Naive thymus-derived CD4-positive, alpha-beta T cell (primary cell): Measurements from ENCODE around the gene NXN. TPM values are rescaled to one million over a fixed set of nuclear protein-coding genes. Genes with fewer than 3 reads are reported as not detected.
"Not testable (repeated sequence)": the region's sequence is repeated elsewhere in the genome, so short reads cannot be mapped to it uniquely, and the experiment has no call there.

ENCODE experiments used
- ATAC-seq: fragments of 150-1000 bp; cut with Tn5 transposase; 2 replicates; pipeline ENCODE4 v1.10.0; 2021; ENCODE audit warnings: mild to moderate bottlenecking, moderate library complexity
- CTCF ChIA-PET: fragments of 350-600 bp; sonication (Branson Sonifier 250); formaldehyde crosslinking; loops from one replicate; lab custom pipeline; 2021; ENCODE audit warnings: antibody characterized with exemption; lab: Charles Lee
- POLR2A ChIA-PET: fragments of 350-600 bp; sonication (Branson Sonifier 250); formaldehyde crosslinking; loops from one replicate; lab custom pipeline; 2021; ENCODE audit warnings: antibody characterized with exemption, inconsistent platforms; lab: Charles Lee
- DNase-seq, 9 donors: peaks; one replicate each; pipeline versions ENCODE4 v3.0.0 to v3.0.0-alpha.2; 2020 to 2022; ENCODE audit warnings: mixed read lengths in 1 of 9
- H3K27ac ChIP-seq: one replicate; pipeline ENCODE4 v1.7.0; 2013; ENCODE audit warnings: mild to moderate bottlenecking, low read depth, low read length, moderate library complexity
- H3K27me3 ChIP-seq, 2 donors: one replicate each; pipeline ENCODE4 v1.7.0; 2013; ENCODE audit warnings: low read length in 2 of 2, mild to moderate bottlenecking in 2 of 2, moderate library complexity in 2 of 2; ENCODE audit not compliant: control insufficient read depth in 2 of 2, insufficient read depth in 2 of 2
- H3K36me3 ChIP-seq, 3 experiments: 1 replicate in 2 of 3; 2 replicates in 1 of 3; pipeline ENCODE4 v1.7.0; 2013; ENCODE audit warnings: low read length in 3 of 3, mild to moderate bottlenecking in 3 of 3, moderate library complexity in 1 of 3; ENCODE audit not compliant: insufficient read depth in 3 of 3, control insufficient read depth in 2 of 3
- H3K4me1 ChIP-seq, 2 donors: one replicate each; pipeline ENCODE4 v1.7.0; 2013; ENCODE audit warnings: low read length in 2 of 2, mild to moderate bottlenecking in 2 of 2, moderate library complexity in 1 of 2; ENCODE audit not compliant: control insufficient read depth in 2 of 2, insufficient read depth in 2 of 2
- H3K4me3 ChIP-seq: 2 replicates; pipeline ENCODE4 v1.7.0; 2013; ENCODE audit warnings: mild to moderate bottlenecking, low read length
- H3K9me3 ChIP-seq, 3 experiments: 1 replicate in 2 of 3; 2 replicates in 1 of 3; pipeline ENCODE4 v1.7.0; 2013; ENCODE audit warnings: low read length in 3 of 3; ENCODE audit not compliant: control insufficient read depth in 2 of 3
- H3K27ac Mint-ChIP-seq, 9 donors: one replicate each; pipeline ENCODE4 v1.8.0; 2020 to 2022; ENCODE audit warnings: mixed read lengths in 9 of 9, mild to moderate bottlenecking in 8 of 9, moderate library complexity in 5 of 9, inconsistent platforms in 2 of 9
- H3K27me3 Mint-ChIP-seq, 5 donors: one replicate each; pipeline ENCODE4 v1.8.0; 2021 to 2022; ENCODE audit warnings: mixed read lengths in 5 of 5, mild to moderate bottlenecking in 1 of 5
- H3K36me3 Mint-ChIP-seq, 5 donors: one replicate each; pipeline ENCODE4 v1.8.0; 2020 to 2022; ENCODE audit warnings: mixed read lengths in 5 of 5, mild to moderate bottlenecking in 3 of 5, inconsistent platforms in 1 of 5
- H3K4me1 Mint-ChIP-seq, 7 donors: one replicate each; pipeline ENCODE4 v1.8.0; 2020 to 2022; ENCODE audit warnings: mixed read lengths in 7 of 7, mild to moderate bottlenecking in 3 of 7, inconsistent platforms in 1 of 7
- H3K4me3 Mint-ChIP-seq, 10 donors: one replicate each; pipeline ENCODE4 v1.8.0; 2020 to 2022; ENCODE audit warnings: mild to moderate bottlenecking in 10 of 10, mixed read lengths in 10 of 10, moderate library complexity in 6 of 10, inconsistent platforms in 2 of 10
- H3K9me3 Mint-ChIP-seq, 11 donors: one replicate each; pipeline ENCODE4 v1.8.0; 2020 to 2022; ENCODE audit warnings: mixed read lengths in 11 of 11, mild to moderate bottlenecking in 4 of 11, inconsistent platforms in 1 of 11, moderate library complexity in 1 of 11
- intact Hi-C, 2 donors: fragments of 100-400 bp; cut with micrococcal nuclease; formaldehyde crosslinking; loops; one replicate each; pipeline ENCODE4 v1.15.1; 2023
- polyA plus RNA-seq, 2 donors: library from polyadenylated mRNA; unstranded; fragments of 300-500 nt; fragmentation: Illumina TruSeq; gene quantifications; one replicate each; pipeline ENCODE4 v1.2.3, GENCODE V29; 2021
- total RNA-seq, 6 experiments: library from RNA in 5 of 6; stranded (reverse) in 5 of 6; gene quantifications; 1 replicate in 5 of 6; 2 replicates in 1 of 6; pipeline ENCODE4 v1.2.3 and lab custom pipeline; 2021 to 2026

NXN gene
- total and polyA plus RNA-seq, 7 experiments from 2014 or later, result 0.10 to 0.84 (median 0.30) TPM; not detected in 2

DNA sequence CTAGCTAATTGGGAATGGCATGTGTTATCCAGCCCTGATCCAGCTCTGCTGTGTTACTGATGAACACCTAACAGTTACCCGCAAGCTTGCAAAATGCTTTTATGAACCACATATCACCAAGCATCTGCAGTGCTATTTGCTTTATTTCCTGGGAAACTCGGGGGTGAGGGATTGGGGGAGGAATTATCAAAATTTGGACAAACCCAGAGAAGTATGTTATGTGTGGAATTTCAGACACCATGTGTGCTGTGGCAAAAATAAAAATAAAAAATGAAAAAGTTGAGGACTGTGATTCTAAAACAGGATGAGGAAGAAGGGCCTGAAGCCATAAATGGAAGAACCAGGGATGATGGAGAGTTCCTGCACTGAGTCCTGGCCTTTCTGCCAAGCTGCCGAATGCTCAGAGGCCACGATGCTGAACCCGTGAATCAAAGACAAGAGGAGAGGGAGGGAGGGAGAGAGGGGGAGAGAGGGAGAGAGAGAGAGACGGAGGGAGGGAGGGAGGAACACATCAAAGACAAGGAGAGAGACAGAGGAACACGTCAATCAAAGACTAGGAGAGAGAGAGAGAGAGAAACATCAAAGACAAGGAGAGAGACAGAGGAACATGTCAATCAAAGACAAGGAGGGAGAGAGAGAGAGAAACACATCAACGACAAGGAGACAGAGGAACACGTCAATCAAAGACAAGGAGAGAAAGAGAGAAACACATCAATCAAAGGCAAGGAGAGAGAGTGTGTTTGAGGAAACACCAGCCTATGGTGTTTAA lies 107.6 kb downstream of the NXN start:
- Mint-ChIP-seq H3K36me3 (peaks cover 0 to 5% (median 0%) of the 10 kb centered on the region in 5 donors), H3K9me3 (peaks cover 0 to 9% (median 5%) of the 10 kb centered on the region in 11 donors), H3K27ac (peak overlapping the region in 7 of 9 donors; percentile 5 to 87 (median 52)), H3K4me1 (peaks cover 6 to 19% (median 11%) of the 10 kb centered on the region in 7 donors), H3K4me3 (peak overlapping the region in 4 of 10 donors; percentile 14 to 53 (median 25)), H3K27me3 (peaks cover 5 to 29% (median 10%) of the 10 kb centered on the region in 5 donors)
- intact Hi-C loops, result no loop called here
- Histone ChIP-seq H3K36me3 (no peaks in the 10 kb centered on the region), H3K27ac (no peak overlapping the region), H3K9me3 (no peaks in the 10 kb centered on the region), H3K4me1 (no peaks in the 10 kb centered on the region), H3K27me3 (no peaks in the 10 kb centered on the region), H3K4me3 (no peak overlapping the region)
- peak in 5 of 9 donors; percentile 6 to 29 (median 18) for DNase-seq
- ChIA-PET POLR2A (no interaction called here), CTCF (no interaction called here)
- peak; percentile 38 for ATAC-seq

DNA sequence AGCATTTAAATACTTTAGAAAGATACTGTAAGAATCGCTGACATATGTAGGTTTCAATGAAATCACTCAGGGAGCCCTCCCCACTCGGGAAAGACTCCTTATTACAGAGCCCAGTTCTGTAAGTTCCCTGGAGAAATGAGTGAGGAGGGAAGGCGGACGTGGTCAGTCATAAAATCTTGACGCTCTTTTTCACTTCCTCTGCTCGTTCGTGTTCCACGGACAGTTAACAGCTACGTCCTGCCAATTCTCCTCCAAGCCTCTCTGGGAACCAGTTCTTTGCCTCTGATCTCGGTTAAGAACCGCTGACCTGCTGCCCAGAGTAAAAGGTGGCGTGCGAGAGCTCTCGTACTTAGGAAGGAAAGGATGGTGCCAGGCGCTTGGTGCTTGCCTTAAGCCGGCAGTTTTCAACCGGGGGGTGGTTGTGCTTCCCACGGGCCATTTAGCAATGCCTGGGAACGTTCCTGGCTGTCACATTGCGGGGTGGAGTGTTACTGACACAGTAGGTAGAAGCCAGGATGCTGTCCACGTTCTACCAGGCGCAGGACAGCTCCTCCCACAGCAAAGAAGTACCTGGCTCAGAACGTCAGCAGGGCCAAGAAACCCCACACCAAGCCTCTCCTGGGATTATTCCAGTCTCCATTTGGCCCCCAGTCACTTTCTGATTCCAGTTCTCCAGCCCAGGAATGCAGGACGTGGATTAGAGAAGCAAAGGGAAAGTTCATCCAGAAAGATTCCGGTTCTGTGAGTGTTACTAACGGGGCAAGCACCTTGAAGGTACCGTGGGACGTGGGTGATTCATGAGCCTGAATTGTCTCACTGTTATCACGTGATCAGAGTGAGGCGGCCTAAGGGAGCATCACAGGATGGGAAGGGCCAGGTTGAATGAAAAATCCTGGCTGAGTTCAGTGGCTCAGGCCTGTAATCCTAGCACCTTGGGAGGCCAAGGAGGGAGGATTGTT lies 109.7 kb downstream of the NXN start:
- ATAC-seq (no peak), DNase-seq (no peak)
- Histone ChIP-seq H3K36me3 (no peaks in the 10 kb centered on the region), H3K4me1 (no peaks in the 10 kb centered on the region), H3K27me3 (no peaks in the 10 kb centered on the region), H3K9me3 (no peaks in the 10 kb centered on the region), H3K27ac (no peak overlapping the region), H3K4me3 (no peak overlapping the region)
- Mint-ChIP-seq H3K9me3 (peaks cover 0 to 9% (median 5%) of the 10 kb centered on the region in 11 donors), H3K4me3 (no peak overlapping the region), H3K27ac (peak overlapping the region in 1 of 9 donors; percentile 72), H3K36me3 (peaks cover 0 to 5% (median 0%) of the 10 kb centered on the region in 5 donors), H3K27me3 (peaks cover 8 to 40% (median 12%) of the 10 kb centered on the region in 5 donors), H3K4me1 (peaks cover 3 to 12% (median 6%) of the 10 kb centered on the region in 7 donors)
- CTCF ChIA-PET, result no interaction called here
- POLR2A ChIA-PET, result no interaction called here
- intact Hi-C loops, result no loop called here

DNA sequence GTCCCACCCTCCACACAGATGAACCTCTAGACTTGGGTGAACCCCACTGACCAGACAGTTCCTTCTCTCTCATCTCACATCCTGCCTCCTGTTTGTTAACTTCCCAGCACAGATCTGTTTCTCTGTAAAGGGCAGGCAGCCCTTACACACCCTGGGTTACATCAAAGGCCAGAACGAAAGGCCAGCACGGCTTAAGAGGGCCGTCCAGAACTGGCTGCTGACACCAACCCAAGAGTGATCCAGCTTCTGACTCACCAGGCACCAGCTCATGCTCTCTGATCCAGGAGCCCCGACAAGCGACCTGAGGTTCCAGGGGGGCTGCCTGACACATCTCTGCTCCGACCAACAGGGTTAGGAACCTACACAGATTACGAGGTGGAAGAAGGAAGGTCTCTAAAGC lies 110.5 kb downstream of the NXN start:
- peaks cover 3 to 12% (median 6%) of the 10 kb centered on the region in 7 donors for H3K4me1 Mint-ChIP-seq
- H3K4me3 Mint-ChIP-seq, result no peak overlapping the region
- no peaks in the 10 kb centered on the region for H3K9me3 ChIP-seq
- H3K4me3 ChIP-seq, result no peak overlapping the region
- no peaks in the 10 kb centered on the region for H3K4me1 ChIP-seq
- no peaks in the 10 kb centered on the region for H3K36me3 ChIP-seq
- ChIA-PET CTCF (no interaction called here), POLR2A (no interaction called here)
- intact Hi-C loops, result no loop called here
- H3K27me3 Mint-ChIP-seq, result peaks cover 12 to 46% (median 18%) of the 10 kb centered on the region in 5 donors
- H3K36me3 Mint-ChIP-seq, result peaks cover 0 to 5% (median 0%) of the 10 kb centered on the region in 5 donors
- no peak overlapping the region for H3K27ac ChIP-seq
- DNase-seq (no peak), ATAC-seq (no peak)
- no peaks in the 10 kb centered on the region for H3K27me3 ChIP-seq
- H3K27ac Mint-ChIP-seq, result no peak overlapping the region
- peaks cover 0 to 9% (median 5%) of the 10 kb centered on the region in 11 donors for H3K9me3 Mint-ChIP-seq

GRCh38 chr17:867896-868489 lies 111.6 kb downstream of the NXN start:
- Mint-ChIP-seq H3K4me1 (peaks cover 3 to 12% (median 6%) of the 10 kb centered on the region in 7 donors), H3K27ac (no peak overlapping the region), H3K27me3 (peaks cover 12 to 49% (median 21%) of the 10 kb centered on the region in 5 donors), H3K4me3 (no peak overlapping the region), H3K9me3 (peaks cover 0 to 7% (median 5%) of the 10 kb centered on the region in 11 donors), H3K36me3 (peaks cover 0 to 5% (median 0%) of the 10 kb centered on the region in 5 donors)
- Histone ChIP-seq H3K27ac (no peak overlapping the region), H3K9me3 (no peaks in the 10 kb centered on the region), H3K4me1 (no peaks in the 10 kb centered on the region), H3K27me3 (no peaks in the 10 kb centered on the region), H3K4me3 (no peak overlapping the region), H3K36me3 (no peaks in the 10 kb centered on the region)
- intact Hi-C loops, result no loop called here
- no peak for ATAC-seq
- POLR2A ChIA-PET, result no interaction called here
- no peak for DNase-seq
- CTCF ChIA-PET, result no interaction called here

GRCh38 chr17:867238-867637 lies 112.3 kb downstream of the NXN start:
- ATAC-seq, H3K27ac Mint-ChIP-seq, H3K4me1 ChIP-seq, POLR2A ChIA-PET, H3K9me3 ChIP-seq, H3K36me3 Mint-ChIP-seq, H3K4me3 ChIP-seq, H3K27ac ChIP-seq, H3K27me3 ChIP-seq, H3K4me3 Mint-ChIP-seq, H3K9me3 Mint-ChIP-seq, H3K36me3 ChIP-seq, DNase-seq, H3K4me1 Mint-ChIP-seq, CTCF ChIA-PET, intact Hi-C loops: not testable (repeated sequence)
- peaks cover 12 to 49% (median 21%) of the 10 kb centered on the region in 5 donors for H3K27me3 Mint-ChIP-seq

- ChIA-PET CTCF (no interaction called here), POLR2A (no interaction called here)
- Histone ChIP-seq H3K36me3 (no peaks in the 10 kb centered on the region), H3K27me3 (no peaks in the 10 kb centered on the region), H3K4me3 (no peak overlapping the region), H3K27ac (no peak overlapping the region), H3K4me1 (no peaks in the 10 kb centered on the region), H3K9me3 (no peaks in the 10 kb centered on the region)
- ATAC-seq, result no peak
- Mint-ChIP-seq H3K27me3 (peaks cover 12 to 49% (median 21%) of the 10 kb centered on the region in 5 donors), H3K36me3 (no peaks in the 10 kb centered on the region), H3K9me3 (peaks cover 0 to 2% (median 0%) of the 10 kb centered on the region in 11 donors), H3K27ac (no peak overlapping the region), H3K4me1 (peaks cover 0 to under 1% (median 0%) of the 10 kb centered on the region in 7 donors), H3K4me3 (no peak overlapping the region)
- intact Hi-C loops, result no loop called here
- no peak for DNase-seq
These were observed 112.9 kb downstream of the NXN start for GRCh38 chr17:866568-867103.
